ENCODE results near the gene PALM2AKAP2. TPM values are rescaled to one million over a fixed set of nuclear protein-coding genes. Genes with fewer than 3 reads are reported as not detected.

PALM2AKAP2 gene
- total and polyA plus RNA-seq, 9 of the 15 experiments (the other 6 are each of a cell fraction or from before 2014, with no cell fraction given), result not detected

GRCh38 chr9:109753308-109753707 is 26.7 kb upstream of the PALM2AKAP2 start:
- WGBS (ENCODE audit: insufficient coverage, low coverage, missing lambda C conversion rate), result 0% methylated on average over 5 of the region's 5 CpGs
- DNase-seq (ENCODE audit: extremely low read depth in 1 of 4, low spot score in 3 of 4), result no peak
- no peak overlapping the region for H3K4me3 ChIP-seq
- no peak for TF ChIP-seq DEAF1 (CRISPR knock-in tag; IDR thresholded peaks at IDR 0.05)
- TF ChIP-seq FOXJ2 (tag; IDR thresholded peaks at IDR 0.05), result no peak
- no peak for TF ChIP-seq NUFIP1 (IDR thresholded peaks at IDR 0.05; ENCODE audit: partially characterized antibody)
- TF ChIP-seq NR1H2 (CRISPR knock-in tag; IDR thresholded peaks at IDR 0.05), result no peak
- no peak for TF ChIP-seq CBX2 (IDR thresholded peaks at IDR 0.05; ENCODE audit: insufficient read depth, low read length, poor library complexity, severe bottlenecking)
- TF ChIP-seq GABPA (tag; conservative IDR thresholded peaks at IDR 0.05; ENCODE audit: low read depth), result no peak
- no peak for TF ChIP-seq PTRF (tag; IDR thresholded peaks at IDR 0.05)
- TF ChIP-seq TFAP4 (CRISPR knock-in tag; IDR thresholded peaks at IDR 0.05; ENCODE audit: borderline replicate concordance), result no peak
- TF ChIP-seq DDX20 (tag; IDR thresholded peaks at IDR 0.05; ENCODE audit: low read depth), result no peak
- TF ChIP-seq ZNF280B (CRISPR knock-in tag; IDR thresholded peaks at IDR 0.05), result no peak
- TF ChIP-seq ZNF518B (CRISPR knock-in tag; IDR thresholded peaks at IDR 0.05), result no peak
- TF ChIP-seq PRPF4 (IDR thresholded peaks at IDR 0.05; ENCODE audit: insufficient read depth, low read depth, low read length, poor library complexity, severe bottlenecking), result no peak
- no peak for TF ChIP-seq U2AF1 (optimal IDR thresholded peaks at IDR 0.05; ENCODE audit: low read depth, low read length)
- no peak for TF ChIP-seq L3MBTL2 (IDR thresholded peaks at IDR 0.05)
- TF ChIP-seq ZBTB7A (IDR thresholded peaks at IDR 0.05; ENCODE audit: borderline replicate concordance, control insufficient read depth, low read depth, low read length), result no peak
- TF ChIP-seq ZNF324 (CRISPR knock-in tag; IDR thresholded peaks at IDR 0.05), result no peak

More at GRCh38 chr9:109753308-109753707, 26.7 kb upstream of the PALM2AKAP2 start:
- Histone ChIP-seq H3K27me3 (ENCODE audit: control insufficient read depth in 2 of 2, insufficient read depth in 2 of 2, low read length in 2 of 2) (no peaks in the 10 kb centered on the region), H3K4me2 (ENCODE audit: insufficient read depth, low read length) (no peak overlapping the region), H3K79me2 (ENCODE audit: control insufficient read depth, insufficient read depth, low read length) (no peaks in the 10 kb centered on the region), H3K9me3 (replicated peaks; ENCODE audit: control insufficient read depth, insufficient read depth, low read depth, low read length) (no peaks in the 10 kb centered on the region), H3K9me1 (ENCODE audit: control insufficient read depth, insufficient read depth, low read length) (no peaks in the 10 kb centered on the region), H3K27ac (ENCODE audit: extremely low read depth, low read depth, low read length) (no peak overlapping the region), H3K36me3 (ENCODE audit: control insufficient read depth, insufficient read depth, low read length) (no peaks in the 10 kb centered on the region), H4K20me1 (replicated peaks; ENCODE audit: control insufficient read depth, insufficient read depth, low read length) (0 out of 2 replicates have a peak, but pooled peaks cover 4% of the 10 kb centered on the region), H2AFZ (ENCODE audit: low read depth, low read length) (no peak overlapping the region), H3K4me1 (replicated peaks in 1 of 2; ENCODE audit: control insufficient read depth in 2 of 2, insufficient read depth in 2 of 2, low read length in 2 of 2) (no peaks in the 10 kb centered on the region), H3K9ac (ENCODE audit: insufficient read depth in 1 of 2, low read depth in 2 of 2, low read length in 2 of 2) (no peak overlapping the region)
- in situ Hi-C loops (cut with MboI) (no loop called here), intact Hi-C loops (cut with micrococcal nuclease) (no loop called here)
- BruUV-seq (replicated peaks), result no TSS peak
- CTCF ChIA-PET (ENCODE audit: low intra/inter-chr PET ratio), result no interaction called here
- ATAC-seq (no peak), FAIRE-seq (no peak)
- POLR2A ChIA-PET, result no interaction called here

Measured in K562 (cell line).